ENCODE results near the gene GZF1. TPM values are rescaled to one million over a fixed set of nuclear protein-coding genes. Genes with fewer than 3 reads are reported as not detected.

GZF1 gene
- total and polyA plus RNA-seq, 7 experiments from 2014 or later, result 1.4 to 44.0 (median 14.9) TPM

GRCh38 chr20:23410916-23411695 lies 49.1 kb downstream of the GZF1 start:
- no peak overlapping the region for H3K27ac Mint-ChIP-seq
- DNase-seq, result no peak
- H3K27me3 Mint-ChIP-seq, result no peaks in the 10 kb centered on the region
- H3K4me1 Mint-ChIP-seq, result peaks cover 28 to 68% (median 56%) of the 10 kb centered on the region in 7 donors
- Histone ChIP-seq H3K4me3 (ENCODE audit: low read length) (no peak overlapping the region), H3K9me3 (ENCODE audit: control insufficient read depth in 2 of 3, low read length in 3 of 3) (no peaks in the 10 kb centered on the region), H3K27ac (ENCODE audit: low read depth, low read length) (no peak overlapping the region), H3K36me3 (ENCODE audit: control insufficient read depth in 2 of 3, insufficient read depth in 3 of 3, low read length in 3 of 3) (no peaks in the 10 kb centered on the region), H3K4me1 (ENCODE audit: control insufficient read depth in 2 of 2, insufficient read depth in 2 of 2, low read length in 2 of 2) (peaks cover 0 to 20% of the 10 kb centered on the region in 2 donors), H3K27me3 (ENCODE audit: control insufficient read depth in 2 of 2, insufficient read depth in 2 of 2, low read length in 2 of 2) (no peaks in the 10 kb centered on the region)
- no peaks in the 10 kb centered on the region for H3K9me3 Mint-ChIP-seq
- intact Hi-C loops (cut with micrococcal nuclease), result no loop called here
- no peak overlapping the region for H3K4me3 Mint-ChIP-seq
- no peak for ATAC-seq
- ChIA-PET CTCF (no interaction called here), POLR2A (interaction anchor here (1.1 kb wide), 1 partner anchor 10 kb away, joined by 3 read pairs; the partner anchor contains the start of gene NAPB)
- peaks cover 0 to 15% (median 0%) of the 10 kb centered on the region in 5 donors for H3K36me3 Mint-ChIP-seq

DNA sequence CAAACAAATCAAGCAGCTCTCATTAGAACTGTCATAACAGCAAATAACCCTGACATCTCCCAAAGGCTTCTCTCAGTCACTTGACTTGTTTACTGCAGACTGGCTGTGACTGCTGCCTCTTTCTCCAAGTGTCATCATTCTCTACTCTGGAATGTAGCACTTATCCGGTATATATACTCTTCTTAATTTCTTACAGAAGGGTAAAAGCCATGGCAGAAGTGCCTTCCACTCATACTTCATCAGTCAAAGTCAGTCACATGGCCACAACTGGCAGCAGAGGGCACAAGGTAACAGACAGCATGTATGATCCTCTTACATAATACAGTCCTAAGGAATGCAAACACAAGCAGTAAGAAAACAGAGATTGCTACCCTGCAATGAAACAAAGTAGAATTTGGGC lies 50.0 kb downstream of the GZF1 start:
- no peaks in the 10 kb centered on the region for H3K9me3 Mint-ChIP-seq
- no peaks in the 10 kb centered on the region for H3K9me3 ChIP-seq (ENCODE audit: control insufficient read depth in 2 of 3, low read length in 3 of 3)
- ATAC-seq (no peak), DNase-seq (no peak)
- H3K27ac ChIP-seq (ENCODE audit: low read depth, low read length), result no peak overlapping the region
- no peaks in the 10 kb centered on the region for H3K36me3 ChIP-seq (ENCODE audit: control insufficient read depth in 2 of 3, insufficient read depth in 3 of 3, low read length in 3 of 3)
- H3K27ac Mint-ChIP-seq, result no peak overlapping the region
- peaks cover 0 to 28% of the 10 kb centered on the region in 2 donors for H3K4me1 ChIP-seq (ENCODE audit: control insufficient read depth in 2 of 2, insufficient read depth in 2 of 2, low read length in 2 of 2)
- POLR2A ChIA-PET, result interaction anchor here (1.1 kb wide), 1 partner anchor 9 kb away, joined by 3 read pairs; the partner anchor contains the start of gene NAPB
- peaks cover 24 to 71% (median 59%) of the 10 kb centered on the region in 7 donors for H3K4me1 Mint-ChIP-seq
- intact Hi-C loops (cut with micrococcal nuclease), result no loop called here
- peaks cover 0 to 16% (median 0%) of the 10 kb centered on the region in 5 donors for H3K36me3 Mint-ChIP-seq
- no peaks in the 10 kb centered on the region for H3K27me3 ChIP-seq (ENCODE audit: control insufficient read depth in 2 of 2, insufficient read depth in 2 of 2, low read length in 2 of 2)
- no peak overlapping the region for H3K4me3 ChIP-seq (ENCODE audit: low read length)
- no peak overlapping the region for H3K4me3 Mint-ChIP-seq
- CTCF ChIA-PET, result no interaction called here
- H3K27me3 Mint-ChIP-seq, result no peaks in the 10 kb centered on the region

- Histone ChIP-seq H3K36me3 (ENCODE audit: control insufficient read depth in 2 of 3, insufficient read depth in 3 of 3, low read length in 3 of 3) (no peaks in the 10 kb centered on the region), H3K9me3 (ENCODE audit: control insufficient read depth in 2 of 3, low read length in 3 of 3) (no peaks in the 10 kb centered on the region), H3K27ac (ENCODE audit: low read depth, low read length) (no peak overlapping the region), H3K4me3 (ENCODE audit: low read length) (no peak overlapping the region), H3K27me3 (ENCODE audit: control insufficient read depth in 2 of 2, insufficient read depth in 2 of 2, low read length in 2 of 2) (no peaks in the 10 kb centered on the region), H3K4me1 (ENCODE audit: control insufficient read depth in 2 of 2, insufficient read depth in 2 of 2, low read length in 2 of 2) (peaks cover 0 to 23% of the 10 kb centered on the region in 2 donors)
- Mint-ChIP-seq H3K9me3 (no peaks in the 10 kb centered on the region), H3K36me3 (peaks cover 0 to 12% (median 0%) of the 10 kb centered on the region in 5 donors), H3K27ac (no peak overlapping the region), H3K4me1 (peaks cover 25 to 70% (median 58%) of the 10 kb centered on the region in 7 donors), H3K27me3 (no peaks in the 10 kb centered on the region), H3K4me3 (no peak overlapping the region)
- POLR2A ChIA-PET, result no interaction called here
- ATAC-seq (no peak), DNase-seq (no peak)
- CTCF ChIA-PET, result no interaction called here
- intact Hi-C loops (cut with micrococcal nuclease), result no loop called here
Observed at GRCh38 chr20:23413862-23414422, 52.0 kb downstream of the GZF1 start.

DNA sequence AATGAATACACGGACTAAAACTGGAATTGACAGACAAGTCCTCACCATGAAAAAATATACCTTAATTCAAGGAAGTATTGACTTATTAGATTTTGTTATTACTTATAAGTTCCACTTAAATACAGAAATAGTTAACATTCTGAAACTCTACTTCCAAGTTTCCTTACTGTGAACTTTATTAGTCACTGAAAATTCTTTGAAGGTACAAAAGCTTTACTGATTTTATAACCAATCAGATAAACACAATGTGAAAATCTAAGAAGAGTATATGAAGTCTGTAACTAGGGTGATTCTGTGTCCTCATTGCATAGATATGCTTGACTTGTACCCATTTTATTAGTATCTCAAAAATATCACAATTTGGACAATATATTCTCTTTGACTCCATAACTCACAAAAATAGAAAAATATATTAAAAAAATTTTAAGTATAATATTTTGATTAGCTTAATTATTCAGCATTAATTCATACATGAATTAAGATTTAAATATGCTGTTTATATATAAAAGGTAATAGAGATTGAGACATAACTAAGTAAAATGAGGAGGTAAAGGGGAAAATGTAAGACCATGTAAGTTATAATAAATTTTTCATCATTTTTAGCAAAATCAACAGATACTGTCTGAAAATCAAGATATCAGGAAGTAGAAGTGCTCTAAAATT lies 52.7 kb downstream of the GZF1 start:
- no peak for ATAC-seq
- H3K4me3 ChIP-seq (ENCODE audit: low read length), result no peak overlapping the region
- H3K4me3 Mint-ChIP-seq, result no peak overlapping the region
- peaks cover 5 to 27% of the 10 kb centered on the region in 2 donors for H3K4me1 ChIP-seq (ENCODE audit: control insufficient read depth in 2 of 2, insufficient read depth in 2 of 2, low read length in 2 of 2)
- ChIA-PET POLR2A (interaction anchor here (0.5 kb wide), 1 partner anchor 12 kb away, joined by 3 read pairs; no protein-coding TSS in a partner anchor), CTCF (no interaction called here)
- no peak for DNase-seq
- H3K27me3 ChIP-seq (ENCODE audit: control insufficient read depth in 2 of 2, insufficient read depth in 2 of 2, low read length in 2 of 2), result no peaks in the 10 kb centered on the region
- H3K27ac Mint-ChIP-seq, result no peak overlapping the region
- H3K36me3 ChIP-seq (ENCODE audit: control insufficient read depth in 2 of 3, insufficient read depth in 3 of 3, low read length in 3 of 3), result no peaks in the 10 kb centered on the region
- intact Hi-C loops (cut with micrococcal nuclease), result no loop called here
- no peaks in the 10 kb centered on the region for H3K9me3 Mint-ChIP-seq
- no peaks in the 10 kb centered on the region for H3K9me3 ChIP-seq (ENCODE audit: control insufficient read depth in 2 of 3, low read length in 3 of 3)
- H3K27ac ChIP-seq (ENCODE audit: low read depth, low read length), result no peak overlapping the region
- H3K4me1 Mint-ChIP-seq, result peaks cover 28 to 73% (median 62%) of the 10 kb centered on the region in 7 donors
- H3K36me3 Mint-ChIP-seq, result peaks cover 0 to 12% (median 0%) of the 10 kb centered on the region in 5 donors
- no peaks in the 10 kb centered on the region for H3K27me3 Mint-ChIP-seq

GRCh38 chr20:23415555-23415954 lies 53.6 kb downstream of the GZF1 start:
- Histone ChIP-seq H3K27ac (ENCODE audit: low read depth, low read length) (no peak overlapping the region), H3K4me3 (ENCODE audit: low read length) (no peak overlapping the region), H3K9me3 (ENCODE audit: control insufficient read depth in 2 of 3, low read length in 3 of 3) (no peaks in the 10 kb centered on the region), H3K36me3 (ENCODE audit: control insufficient read depth in 2 of 3, insufficient read depth in 3 of 3, low read length in 3 of 3) (peaks cover 0 to 2% (median 0%) of the 10 kb centered on the region in 3 experiments), H3K27me3 (ENCODE audit: control insufficient read depth in 2 of 2, insufficient read depth in 2 of 2, low read length in 2 of 2) (no peaks in the 10 kb centered on the region), H3K4me1 (ENCODE audit: control insufficient read depth in 2 of 2, insufficient read depth in 2 of 2, low read length in 2 of 2) (peaks cover 7 to 31% of the 10 kb centered on the region in 2 donors)
- H3K4me3 Mint-ChIP-seq, result peak overlapping the region in 2 of 10 donors; percentile 4 to 25
- H3K4me1 Mint-ChIP-seq, result peaks cover 30 to 71% (median 61%) of the 10 kb centered on the region in 7 donors
- H3K27me3 Mint-ChIP-seq, result no peaks in the 10 kb centered on the region
- intact Hi-C loops (cut with micrococcal nuclease), result no loop called here
- ChIA-PET POLR2A (interaction anchor here (0.5 kb wide), 1 partner anchor 13 kb away, joined by 3 read pairs; no protein-coding TSS in a partner anchor), CTCF (no interaction called here)
- DNase-seq (no peak), ATAC-seq (no peak)
- no peaks in the 10 kb centered on the region for H3K9me3 Mint-ChIP-seq
- H3K27ac Mint-ChIP-seq, result peak overlapping the region in 2 of 9 donors; percentile 7 to 36
- peaks cover 0 to 12% (median 0%) of the 10 kb centered on the region in 5 donors for H3K36me3 Mint-ChIP-seq

DNA sequence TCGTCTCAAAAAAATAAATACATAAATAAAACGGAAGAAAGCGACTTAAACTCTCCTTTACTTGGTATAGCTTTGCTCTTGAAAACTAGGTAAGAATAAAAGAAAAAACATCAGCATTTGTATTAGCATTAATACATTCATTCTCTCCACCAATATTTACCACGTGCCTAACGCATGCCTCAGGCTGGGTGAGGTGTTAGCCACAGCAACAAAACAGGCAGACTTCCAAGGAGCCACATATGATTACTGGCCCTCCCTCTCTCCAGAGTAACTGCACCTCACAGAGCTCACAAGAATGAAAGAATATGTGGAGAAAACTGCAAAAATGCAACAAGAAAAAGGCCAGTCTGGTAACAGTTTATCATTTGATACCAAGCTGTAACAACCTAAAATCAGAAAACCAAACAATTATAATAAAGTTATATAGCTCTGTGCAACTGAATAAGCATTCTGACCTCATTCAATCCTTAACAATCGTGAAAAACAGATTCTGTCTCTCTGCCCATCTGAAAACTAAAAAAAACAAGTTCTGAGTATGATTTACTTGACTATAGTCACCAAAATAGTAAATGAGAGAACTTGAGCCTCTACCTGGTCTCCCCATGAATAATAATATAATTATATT lies 54.1 kb downstream of the GZF1 start:
- H3K27ac ChIP-seq (ENCODE audit: low read depth, low read length), result no peak overlapping the region
- H3K27me3 Mint-ChIP-seq, result no peaks in the 10 kb centered on the region
- H3K4me3 Mint-ChIP-seq, result peak overlapping the region in 1 of 10 donors; percentile 10
- H3K4me3 ChIP-seq (ENCODE audit: low read length), result no peak overlapping the region
- intact Hi-C loops (cut with micrococcal nuclease), result loop anchor here in 1 of 2 donors (2.0 kb wide), 1 partner anchor 1781 kb away; no protein-coding TSS in a partner anchor
- CTCF ChIA-PET, result no interaction called here
- no peaks in the 10 kb centered on the region for H3K27me3 ChIP-seq (ENCODE audit: control insufficient read depth in 2 of 2, insufficient read depth in 2 of 2, low read length in 2 of 2)
- H3K9me3 Mint-ChIP-seq, result no peaks in the 10 kb centered on the region
- peaks cover 7 to 31% of the 10 kb centered on the region in 2 donors for H3K4me1 ChIP-seq (ENCODE audit: control insufficient read depth in 2 of 2, insufficient read depth in 2 of 2, low read length in 2 of 2)
- H3K4me1 Mint-ChIP-seq, result peaks cover 29 to 69% (median 59%) of the 10 kb centered on the region in 7 donors
- POLR2A ChIA-PET, result no interaction called here
- ATAC-seq (peak; percentile 52), DNase-seq (no peak)
- peaks cover 0 to 11% (median 0%) of the 10 kb centered on the region in 5 donors for H3K36me3 Mint-ChIP-seq
- peaks cover 0 to 7% (median 0%) of the 10 kb centered on the region in 3 experiments for H3K36me3 ChIP-seq (ENCODE audit: control insufficient read depth in 2 of 3, insufficient read depth in 3 of 3, low read length in 3 of 3)
- no peaks in the 10 kb centered on the region for H3K9me3 ChIP-seq (ENCODE audit: control insufficient read depth in 2 of 3, low read length in 3 of 3)
- peak overlapping the region in 2 of 9 donors; percentile 7 to 36 for H3K27ac Mint-ChIP-seq
